ENCODE results near the gene PTGER1.

- TF ChIP-seq CTCF (IDR thresholded peaks at IDR 0.05) (no peak), POLR2A (IDR thresholded peaks at IDR 0.05) (no peak), POLR2AphosphoS5 (IDR thresholded peaks at IDR 0.05) (no peak)
These were observed 46.2 kb downstream of the PTGER1 start for GRCh38 chr19:14428882-14429416.

Measured in breast epithelium (tissue), 3 donors.